Thyroid gland (tissue), 4 donors: ENCODE data around the gene MDFI.

ENCODE experiments used
- POLR2A ChIP-seq, 2 donors: fragments of 450-650 bp; IDR thresholded peaks; one replicate each; pipeline ENCODE4 v1.6.1; 2017; ENCODE audit warnings: antibody characterized with exemption in 2 of 2, mild to moderate bottlenecking in 2 of 2, moderate library complexity in 1 of 2
- TF ChIP-seq, protein P1 (sequence below), 6 experiments: fragments of 200-600 bp in 3 of 6; fragments of 450-650 bp in 3 of 6; sonication (generic) in 3 of 6; IDR thresholded peaks; one replicate each; pipeline ENCODE4 v1.5.1; 2016 to 2019; ENCODE audit warnings: antibody characterized with exemption in 6 of 6, mild to moderate bottlenecking in 2 of 6, inconsistent platforms in 1 of 6, moderate library complexity in 1 of 6

- TF ChIP-seq, protein P1, sequence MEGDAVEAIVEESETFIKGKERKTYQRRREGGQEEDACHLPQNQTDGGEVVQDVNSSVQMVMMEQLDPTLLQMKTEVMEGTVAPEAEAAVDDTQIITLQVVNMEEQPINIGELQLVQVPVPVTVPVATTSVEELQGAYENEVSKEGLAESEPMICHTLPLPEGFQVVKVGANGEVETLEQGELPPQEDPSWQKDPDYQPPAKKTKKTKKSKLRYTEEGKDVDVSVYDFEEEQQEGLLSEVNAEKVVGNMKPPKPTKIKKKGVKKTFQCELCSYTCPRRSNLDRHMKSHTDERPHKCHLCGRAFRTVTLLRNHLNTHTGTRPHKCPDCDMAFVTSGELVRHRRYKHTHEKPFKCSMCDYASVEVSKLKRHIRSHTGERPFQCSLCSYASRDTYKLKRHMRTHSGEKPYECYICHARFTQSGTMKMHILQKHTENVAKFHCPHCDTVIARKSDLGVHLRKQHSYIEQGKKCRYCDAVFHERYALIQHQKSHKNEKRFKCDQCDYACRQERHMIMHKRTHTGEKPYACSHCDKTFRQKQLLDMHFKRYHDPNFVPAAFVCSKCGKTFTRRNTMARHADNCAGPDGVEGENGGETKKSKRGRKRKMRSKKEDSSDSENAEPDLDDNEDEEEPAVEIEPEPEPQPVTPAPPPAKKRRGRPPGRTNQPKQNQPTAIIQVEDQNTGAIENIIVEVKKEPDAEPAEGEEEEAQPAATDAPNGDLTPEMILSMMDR (IDR thresholded peaks at IDR 0.05), result no peak
- TF ChIP-seq POLR2A (IDR thresholded peaks at IDR 0.05), result no peak
Observed at GRCh38 chr6:41625442-41625841, 12.8 kb upstream of the MDFI start.
